Globus pallidus (tissue), 1 donor: ENCODE results near the gene POGLUT3.

Source experiments
- DNase-seq: peaks from one replicate; pipeline ENCODE4 v3.0.0-alpha.2; 2015; ENCODE audit warnings: low spot score

POGLUT3 gene, protein sequence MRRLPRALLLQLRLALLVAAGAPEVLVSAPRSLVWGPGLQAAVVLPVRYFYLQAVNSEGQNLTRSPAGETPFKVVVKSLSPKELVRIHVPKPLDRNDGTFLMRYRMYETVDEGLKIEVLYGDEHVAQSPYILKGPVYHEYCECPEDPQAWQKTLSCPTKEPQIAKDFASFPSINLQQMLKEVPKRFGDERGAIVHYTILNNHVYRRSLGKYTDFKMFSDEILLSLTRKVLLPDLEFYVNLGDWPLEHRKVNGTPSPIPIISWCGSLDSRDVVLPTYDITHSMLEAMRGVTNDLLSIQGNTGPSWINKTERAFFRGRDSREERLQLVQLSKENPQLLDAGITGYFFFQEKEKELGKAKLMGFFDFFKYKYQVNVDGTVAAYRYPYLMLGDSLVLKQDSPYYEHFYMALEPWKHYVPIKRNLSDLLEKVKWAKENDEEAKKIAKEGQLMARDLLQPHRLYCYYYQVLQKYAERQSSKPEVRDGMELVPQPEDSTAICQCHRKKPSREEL

DNA sequence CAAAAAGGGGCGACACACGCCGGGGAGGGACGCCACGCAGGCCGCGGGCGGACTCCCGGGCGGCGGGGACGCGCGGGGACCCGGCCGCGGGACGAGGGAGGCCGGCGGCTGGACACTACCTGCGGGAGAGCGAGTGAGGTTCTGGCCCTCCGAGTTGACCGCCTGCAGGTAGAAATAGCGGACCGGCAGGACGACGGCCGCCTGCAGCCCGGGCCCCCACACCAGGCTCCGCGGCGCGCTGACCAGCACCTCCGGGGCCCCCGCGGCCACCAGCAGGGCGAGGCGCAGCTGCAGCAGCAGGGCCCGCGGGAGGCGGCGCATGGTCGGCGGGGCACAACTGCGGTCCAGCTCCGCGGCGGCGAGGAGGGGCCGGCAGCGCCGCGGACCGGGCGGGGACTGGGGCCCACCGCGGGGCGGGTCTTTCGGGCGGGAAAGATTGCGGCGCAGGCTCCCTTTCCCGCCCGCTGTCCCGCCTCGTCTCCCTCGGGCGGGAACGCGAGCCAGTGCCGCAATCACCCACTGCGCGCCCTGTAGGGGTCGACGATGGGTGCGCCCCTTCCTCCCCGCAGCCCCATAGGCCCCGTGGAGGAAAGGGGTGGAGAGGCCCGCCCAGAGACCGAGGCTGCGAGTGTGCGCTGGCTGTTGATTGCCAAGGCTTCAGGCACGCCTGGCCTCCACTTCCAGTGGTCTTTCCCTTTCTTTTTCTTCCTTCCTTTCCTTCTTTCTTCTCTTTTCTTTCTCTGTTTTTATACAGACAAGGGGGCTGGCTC is at the start of gene POGLUT3:
Gene POGLUT3, minus strand, starts transcription at position 339 of the 770 bp plus-strand sequence. Its CDS starts 18 bp downstream, at position 321.
- DNase-seq: peak; percentile 35

DNA sequence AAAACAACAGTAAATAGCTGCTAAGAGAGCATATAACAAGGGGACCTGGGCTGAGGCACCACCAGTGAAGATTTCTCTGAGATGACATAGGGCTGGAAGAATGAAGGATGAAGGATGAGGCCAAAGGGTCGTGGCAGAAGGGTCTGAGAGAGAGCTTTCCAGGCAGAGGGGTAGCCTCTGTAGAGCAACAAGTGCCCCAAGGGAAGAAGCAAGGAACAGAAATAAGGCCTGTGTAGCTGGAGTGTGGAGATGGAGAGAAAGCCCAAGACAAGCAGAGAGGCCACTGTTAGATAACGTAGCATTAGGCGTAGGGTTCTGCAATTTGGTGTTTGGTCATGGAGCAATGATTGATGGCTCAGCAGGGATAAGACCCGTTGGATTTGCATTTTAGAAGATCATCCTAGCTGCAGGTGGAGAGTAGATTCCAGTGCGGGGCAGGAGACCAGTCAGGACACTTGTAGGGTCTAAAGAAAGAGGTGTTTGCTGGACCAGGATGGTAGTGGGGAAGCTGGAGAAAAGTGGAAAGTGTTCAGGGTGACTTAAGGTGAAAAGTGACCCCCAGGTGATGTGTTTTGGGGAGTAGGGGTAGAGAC is 47.8 kb upstream of the POGLUT3 start:
- no peak for DNase-seq

DNA sequence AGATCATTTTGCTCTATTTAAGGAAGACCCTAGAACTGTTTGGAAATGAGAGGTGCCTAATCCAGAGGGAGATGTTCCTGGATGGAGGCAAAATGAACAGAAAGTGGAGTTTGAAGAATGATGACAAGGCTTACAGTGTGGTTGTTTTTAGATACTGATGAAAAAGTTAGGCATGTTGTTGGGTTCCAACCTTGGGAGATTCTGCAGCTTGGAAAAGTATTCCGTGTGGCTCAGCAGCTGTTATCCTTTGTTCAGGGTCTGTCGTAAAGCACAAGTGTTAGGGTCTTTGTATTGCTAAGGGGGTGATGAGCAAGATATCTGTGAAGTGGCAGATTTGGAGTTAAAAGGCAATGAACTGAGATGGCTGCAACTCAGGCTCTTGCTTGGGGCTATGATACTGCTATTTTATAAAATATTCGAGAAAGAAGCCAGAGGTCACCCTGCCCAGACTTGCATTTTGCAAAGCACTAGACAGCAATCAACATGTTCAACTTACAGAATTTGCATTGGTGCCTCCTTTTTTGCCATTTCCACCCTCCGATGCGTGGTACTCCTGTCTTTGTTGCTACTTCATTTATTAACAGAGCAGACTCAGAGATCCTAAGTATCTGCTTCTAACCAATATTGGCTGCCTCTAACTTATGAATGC is 45.3 kb upstream of the POGLUT3 start:
- DNase-seq: no peak

DNA sequence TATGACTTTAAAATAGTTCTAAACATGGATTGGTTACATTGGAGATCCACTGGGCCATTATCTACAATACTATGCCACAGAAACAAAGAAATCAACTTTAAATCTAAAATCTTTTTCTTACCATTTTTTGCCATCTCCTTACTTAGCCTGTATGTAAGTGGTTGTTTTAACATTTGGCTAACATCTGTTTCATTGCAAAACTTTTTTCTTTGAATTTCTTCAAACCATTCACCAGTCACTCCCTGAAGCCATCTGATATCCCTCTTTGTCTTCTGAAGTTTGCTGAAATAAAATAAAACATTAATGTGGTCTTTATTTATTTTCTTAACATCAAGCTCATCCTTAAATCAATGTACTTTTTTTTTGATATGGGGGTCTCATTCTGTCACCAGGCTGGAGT is 43.3 kb upstream of the POGLUT3 start:
- no peak for DNase-seq

DNA sequence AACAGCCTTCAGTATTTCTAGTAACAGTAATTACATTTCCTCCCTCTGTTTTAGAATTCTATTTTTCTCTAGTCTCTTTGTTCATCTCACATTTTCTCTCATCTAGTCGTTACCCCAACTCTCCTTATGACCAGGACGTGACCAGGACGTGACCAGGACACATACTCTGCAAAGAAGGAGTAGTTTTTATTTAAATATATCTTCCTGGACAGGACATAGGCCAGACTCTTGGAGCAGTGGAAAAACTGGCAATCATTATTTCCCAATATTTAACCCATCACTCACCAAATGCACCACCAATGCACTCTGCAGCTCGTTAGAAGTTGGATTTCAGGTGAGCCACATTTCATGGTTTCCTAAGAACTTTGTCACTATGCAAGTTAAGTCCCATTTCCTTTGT is 40.3 kb upstream of the POGLUT3 start:
- DNase-seq: no peak

DNA sequence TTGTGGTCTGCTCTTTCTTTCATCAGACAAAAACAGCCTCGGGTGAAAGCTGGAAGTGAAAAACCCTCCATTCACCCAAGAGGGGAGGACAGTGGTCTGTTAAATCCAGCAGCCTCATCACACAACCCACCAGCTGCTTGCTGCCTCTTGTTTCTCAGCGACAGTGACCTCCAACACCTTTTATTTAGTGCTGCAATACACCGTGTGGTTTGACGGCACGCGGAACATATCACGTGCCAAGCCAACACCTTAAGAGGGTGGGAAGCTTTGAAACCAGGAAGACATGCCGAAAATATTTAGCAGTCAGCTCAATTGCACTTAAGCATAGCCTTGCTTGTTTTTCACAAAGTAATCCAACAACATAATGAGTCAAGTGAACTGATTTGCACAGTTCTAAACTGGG is 39.8 kb upstream of the POGLUT3 start:
- DNase-seq: no peak

DNA sequence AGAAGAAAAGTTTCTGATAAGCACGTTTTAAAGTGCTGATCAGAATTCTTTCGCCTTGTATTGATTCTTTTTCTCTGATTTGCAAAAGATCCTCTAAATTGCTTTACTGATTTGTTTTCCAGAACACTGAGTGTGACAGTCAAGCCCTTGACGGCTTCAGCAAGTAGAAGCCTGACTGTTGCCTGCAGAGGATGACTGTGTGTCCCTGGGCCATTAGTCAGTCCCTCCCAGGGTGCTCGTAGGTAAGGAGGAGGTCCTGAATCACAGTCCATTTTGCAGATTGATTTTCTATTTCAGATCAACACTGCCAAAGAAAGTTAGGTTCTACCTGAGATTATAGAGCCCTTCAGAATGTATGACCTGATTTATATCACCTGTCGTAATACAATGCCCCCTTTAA is 38.6 kb upstream of the POGLUT3 start:
- no peak for DNase-seq

DNA sequence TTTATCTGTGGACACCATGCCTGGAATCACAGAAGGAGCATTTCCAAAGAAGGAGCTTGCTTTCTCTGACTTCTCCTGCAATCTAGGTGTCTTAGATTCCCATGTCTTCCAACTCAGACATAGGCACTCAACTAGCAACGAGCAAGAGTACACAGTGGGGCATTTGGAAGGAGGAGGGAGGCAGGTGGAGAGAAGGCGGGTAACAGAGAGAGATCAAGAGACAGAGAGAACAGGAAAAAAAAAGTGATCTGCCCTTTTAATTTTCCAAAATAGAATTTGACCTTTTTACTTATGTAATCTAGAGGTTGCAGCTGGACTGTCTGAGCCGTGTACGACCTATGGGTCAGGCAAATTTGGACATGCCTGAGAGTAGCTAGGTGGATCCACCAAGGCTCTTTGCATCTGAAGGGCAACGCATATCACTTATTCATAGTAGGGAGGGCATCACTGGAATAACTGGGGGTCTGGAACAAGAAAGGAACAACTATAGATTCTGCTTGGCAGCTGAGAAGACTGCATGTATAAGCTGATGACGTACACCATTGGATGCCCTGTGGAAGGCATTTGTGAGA is 37.3 kb upstream of the POGLUT3 start:
- DNase-seq: no peak

DNA sequence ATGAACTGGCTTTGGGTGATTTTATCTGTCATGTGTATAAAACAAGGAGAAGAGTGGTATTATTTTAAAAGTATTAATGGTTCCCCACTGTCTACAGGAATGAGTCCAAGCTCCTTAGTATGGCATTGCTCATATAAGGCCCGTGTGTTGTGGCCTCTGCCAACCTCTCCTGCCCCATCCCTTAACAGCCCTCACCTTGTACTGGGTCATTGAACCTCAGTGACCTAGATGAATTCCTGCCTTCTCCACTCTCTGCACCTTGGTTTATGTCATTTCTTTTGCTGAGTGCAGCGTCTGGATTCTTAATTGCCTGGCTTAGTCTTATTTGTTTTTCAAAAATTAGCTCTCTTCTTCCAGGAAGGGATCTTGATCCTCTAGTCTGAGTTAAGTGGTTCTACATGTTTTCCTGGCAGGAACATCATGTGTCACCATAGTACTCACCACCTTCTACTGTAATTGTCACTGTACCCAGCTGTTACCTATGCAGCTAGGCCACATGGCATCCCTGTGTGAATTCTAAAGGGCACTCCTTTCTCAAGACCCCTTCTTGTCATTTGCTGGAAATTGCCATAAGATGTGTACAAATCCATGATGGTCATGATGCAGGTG is 36.2 kb upstream of the POGLUT3 start:
- no peak for DNase-seq

DNA sequence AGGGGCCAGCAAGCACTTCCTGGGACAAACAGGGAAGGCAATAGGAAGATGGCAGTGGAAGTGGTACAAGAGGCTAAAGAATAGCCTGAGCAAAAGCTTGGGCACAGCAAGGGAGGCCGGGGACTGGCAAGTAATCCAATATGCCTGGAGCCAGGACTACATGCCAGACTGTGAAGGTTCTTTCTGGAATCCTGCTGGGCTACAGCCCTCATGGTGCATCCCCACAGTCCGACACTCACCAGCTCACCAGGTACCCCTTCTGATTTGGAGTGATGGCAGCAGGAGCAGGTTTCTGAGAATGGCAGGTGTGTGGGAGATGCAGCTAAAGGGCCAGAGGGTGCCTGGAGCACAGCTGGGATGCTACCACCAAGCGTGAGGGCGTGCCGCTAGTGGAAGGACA is 32.2 kb upstream of the POGLUT3 start:
- DNase-seq: no peak

DNA sequence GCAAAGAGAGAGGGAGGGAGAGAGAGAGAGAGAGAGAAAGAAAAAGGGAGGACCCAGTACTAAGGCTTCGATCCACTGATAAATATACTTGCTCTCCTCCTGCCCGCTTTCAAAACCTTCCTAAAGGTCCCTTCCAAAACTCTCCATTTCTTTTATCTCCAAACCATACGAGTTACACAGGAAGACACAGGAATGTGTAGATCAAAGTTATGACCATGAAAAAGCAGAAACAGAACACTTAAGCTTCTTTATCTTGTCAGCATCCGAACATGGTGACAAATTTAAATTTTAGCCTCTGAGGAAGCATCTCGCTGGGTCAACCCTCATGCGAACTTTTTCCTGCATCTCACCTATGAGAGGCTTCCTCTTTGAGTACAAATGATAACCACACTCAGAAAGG is 29.2 kb upstream of the POGLUT3 start:
- DNase-seq: no peak

DNA sequence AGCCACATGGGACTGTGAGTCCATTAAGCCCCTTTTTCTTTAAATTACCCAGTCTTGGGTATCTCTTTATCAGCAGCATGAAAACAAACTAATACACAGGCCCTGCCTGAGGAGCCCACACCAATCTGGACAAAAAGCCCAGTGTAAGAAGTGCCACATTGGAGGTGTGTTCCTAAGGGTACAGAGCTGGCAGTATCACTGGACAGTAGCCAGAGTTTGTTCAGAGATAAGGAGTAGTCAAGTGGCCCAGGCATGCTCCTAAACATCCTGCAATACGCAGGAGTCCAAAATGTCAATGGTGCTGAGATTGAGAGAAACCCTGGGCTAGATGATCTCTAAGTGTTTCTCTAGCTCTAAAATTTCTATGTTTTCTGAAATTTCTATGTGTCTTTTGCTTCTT is 27.0 kb upstream of the POGLUT3 start:
- no peak for DNase-seq

DNA sequence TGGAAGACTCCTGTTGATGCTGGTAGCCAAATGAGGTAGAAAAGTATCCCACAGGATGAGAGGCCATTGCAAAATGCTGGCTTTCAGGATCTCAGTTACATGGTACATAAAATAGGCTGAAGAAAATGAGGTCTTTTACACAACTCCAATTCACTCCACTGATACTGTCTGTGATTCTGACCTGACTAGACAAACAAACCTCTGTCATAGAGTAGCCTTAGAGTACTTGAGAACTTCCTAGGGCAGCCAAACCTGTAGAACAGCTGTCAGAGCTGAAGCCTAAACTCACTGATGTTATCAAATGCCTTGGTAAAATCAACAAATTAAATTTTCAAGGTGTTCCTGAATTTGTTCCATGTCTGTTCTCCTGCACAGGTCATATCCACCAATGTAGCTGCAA is 26.2 kb upstream of the POGLUT3 start:
- no peak for DNase-seq

DNA sequence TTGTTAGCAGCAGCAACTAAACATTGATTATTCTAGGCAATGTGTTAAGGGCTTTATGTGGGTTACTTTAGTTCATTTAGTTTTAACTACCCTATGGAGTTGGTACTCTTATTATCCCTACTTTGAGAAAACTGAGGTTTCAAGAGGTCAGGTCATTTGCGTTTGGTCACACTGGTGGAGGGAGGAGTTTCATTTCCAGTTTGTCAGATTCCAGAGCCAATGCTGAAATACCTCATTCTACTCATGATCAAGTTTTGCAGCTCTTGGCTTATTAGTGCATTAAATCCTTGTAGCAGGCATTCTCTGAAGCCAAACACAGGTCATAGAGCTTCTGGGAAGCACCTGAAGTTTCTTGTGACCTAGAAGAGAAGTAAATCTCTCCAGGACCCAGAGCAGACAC is 24.1 kb upstream of the POGLUT3 start:
- DNase-seq: no peak

DNA sequence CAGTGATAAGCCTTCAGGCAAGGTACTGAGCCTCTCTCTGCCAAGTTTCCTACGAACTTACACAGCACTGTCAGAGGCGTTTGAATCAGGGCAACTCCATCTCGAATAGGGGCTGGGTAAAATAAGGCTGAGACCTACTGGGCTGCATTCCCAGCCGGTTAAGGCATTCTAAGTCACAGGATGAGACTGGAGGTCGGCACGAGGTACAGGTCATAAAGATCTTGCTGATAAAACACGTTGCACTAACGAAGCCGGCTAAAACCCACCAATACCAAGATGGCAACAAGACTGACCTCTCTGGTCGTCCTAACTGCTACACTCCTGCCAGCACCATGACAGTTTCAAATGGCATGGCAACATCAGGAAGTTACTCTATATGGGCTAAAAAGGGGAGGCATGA is 20.4 kb upstream of the POGLUT3 start:
- no peak for DNase-seq

DNA sequence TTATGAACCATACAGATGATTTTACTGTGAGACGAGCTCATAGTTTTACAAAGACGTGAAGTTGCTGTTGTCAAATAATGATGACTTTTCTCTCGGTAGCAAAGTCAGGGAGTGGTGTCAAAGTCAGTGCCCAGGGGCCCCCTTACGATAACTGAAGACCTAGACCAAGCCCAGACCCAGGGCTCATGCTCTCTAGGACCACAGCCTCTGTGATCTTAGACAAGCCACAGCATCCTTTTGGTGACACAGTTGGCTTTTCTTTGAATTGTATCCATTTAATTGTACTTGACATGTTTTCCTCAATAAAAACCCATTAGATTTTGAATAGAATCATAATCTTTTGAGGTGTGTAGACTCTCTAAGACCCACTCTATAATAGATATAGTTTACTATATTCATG is 17.9 kb upstream of the POGLUT3 start:
- DNase-seq: no peak

DNA sequence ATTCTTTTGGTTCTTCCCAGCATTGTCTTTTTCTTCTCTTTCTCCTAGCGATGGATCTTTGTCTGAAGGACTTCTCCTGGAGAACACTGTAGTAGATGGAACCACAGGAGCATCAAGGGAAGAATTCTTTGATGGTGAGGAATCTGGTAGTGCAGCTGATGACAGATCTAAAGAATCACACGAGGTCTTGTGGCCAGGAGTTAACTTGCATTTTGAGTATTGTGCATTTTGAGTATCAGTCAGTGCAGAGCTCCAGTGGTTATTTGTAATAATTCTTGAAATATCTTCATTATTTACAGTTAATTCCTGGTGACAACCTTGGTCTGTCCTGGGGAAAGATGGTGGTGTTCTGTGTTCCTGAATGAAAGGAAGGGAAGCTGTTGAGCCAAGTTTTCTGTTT is 14.5 kb upstream of the POGLUT3 start:
- no peak for DNase-seq

DNA sequence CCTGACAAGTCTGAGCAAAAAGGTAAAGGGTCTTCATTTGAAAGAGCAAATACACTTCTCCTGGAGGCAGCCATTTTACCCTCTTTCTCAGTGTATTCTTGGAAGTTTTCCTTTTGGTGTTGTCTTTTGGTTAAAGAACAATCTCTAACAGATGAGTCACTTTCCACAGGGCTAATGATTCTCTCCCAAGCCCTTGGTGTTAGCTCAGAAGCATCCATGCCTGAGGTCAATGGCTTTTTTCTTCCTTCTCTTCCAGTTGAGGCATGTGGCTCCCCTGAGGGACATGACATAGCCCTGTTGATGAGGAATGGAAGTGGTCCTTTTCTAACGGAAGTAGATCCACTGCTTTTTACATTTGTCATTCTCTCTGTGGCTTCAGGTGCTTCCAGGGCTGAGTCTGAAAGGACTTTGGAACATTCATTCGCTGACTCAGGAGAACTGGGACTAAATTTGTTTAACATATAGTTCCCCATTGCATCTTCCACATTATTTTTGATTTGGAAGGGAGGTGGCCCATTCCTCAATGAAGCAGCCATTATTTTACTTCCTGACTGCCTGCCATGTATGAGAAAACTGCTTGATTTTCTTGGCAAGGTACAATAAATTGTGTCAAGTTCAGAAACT is 13.8 kb upstream of the POGLUT3 start:
- no peak for DNase-seq

DNA sequence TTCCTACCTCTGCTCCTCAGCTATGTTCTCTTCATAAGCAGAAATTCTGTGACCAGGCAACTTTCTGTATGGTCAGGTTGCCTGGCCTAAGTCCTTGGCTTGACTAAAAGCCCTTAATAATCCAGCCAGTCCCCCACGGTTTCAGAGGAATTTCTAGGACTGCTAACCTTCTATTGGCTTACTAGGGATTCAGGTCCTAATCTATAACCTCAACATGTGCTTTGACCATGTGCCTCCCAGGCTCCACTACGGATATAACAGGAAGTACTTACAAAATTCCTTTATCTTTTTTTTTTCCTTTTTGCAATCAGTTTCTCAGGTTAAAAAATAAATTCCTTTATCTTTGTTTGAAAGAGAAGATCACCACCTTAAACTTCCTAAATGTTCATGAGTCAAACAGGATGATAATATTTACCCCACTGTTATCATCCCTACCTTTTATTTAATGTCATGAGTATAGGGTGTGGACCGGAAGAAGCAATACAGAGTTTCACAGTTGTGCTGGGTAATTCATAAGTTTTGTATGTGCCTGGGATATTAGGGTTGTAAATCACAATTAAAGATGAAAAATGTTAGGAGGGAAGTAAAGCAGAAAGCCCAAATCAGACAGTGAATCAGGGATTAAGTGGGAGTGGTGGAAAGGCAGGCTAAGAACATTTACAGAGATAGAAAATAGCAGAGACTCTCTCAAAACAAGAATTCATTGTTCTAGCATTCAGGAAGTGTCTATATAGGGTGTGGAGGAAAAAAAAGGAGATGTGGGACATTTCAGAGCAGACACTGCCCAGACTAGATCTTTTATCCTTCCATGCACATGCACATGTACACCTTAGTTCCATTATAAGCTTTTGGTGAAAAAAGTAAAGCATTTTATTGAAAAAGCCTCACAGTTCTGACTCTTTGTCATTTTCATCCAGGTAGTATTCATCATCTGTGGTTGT is 10.7 kb upstream of the POGLUT3 start:
- DNase-seq: no peak

DNA sequence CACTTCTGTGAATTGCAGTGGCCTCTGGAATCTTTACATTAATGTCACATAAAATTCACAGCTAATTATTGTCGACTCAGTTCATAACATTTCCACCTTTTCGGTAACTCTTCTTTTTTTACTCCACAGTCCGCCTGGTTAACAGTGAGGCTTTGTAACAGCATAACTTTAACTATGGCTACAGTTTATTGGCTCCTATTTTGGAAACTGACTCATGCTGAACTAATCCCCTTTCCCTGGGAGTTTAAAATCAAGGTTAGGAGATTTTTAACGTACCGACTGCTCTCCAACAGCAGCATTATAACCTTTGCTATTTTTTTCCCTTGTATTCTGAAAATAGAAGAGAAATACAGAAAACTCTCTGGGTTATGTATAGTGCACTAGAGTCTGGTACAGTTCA is 3.2 kb upstream of the POGLUT3 start:
- DNase-seq: no peak
